Caco-2 (cell line): ENCODE measurements around the gene ALDOA. TPM values are rescaled to one million over a fixed set of nuclear protein-coding genes. Genes with fewer than 3 reads are reported as not detected.
"Not testable (repeated sequence)": the region's sequence is repeated elsewhere in the genome, so short reads cannot be mapped to it uniquely, and the experiment has no call there.

Source experiments
- BruUV-seq: library from RNA; stranded (reverse); fragments of 400-500 nt; replicated peaks from 2 replicates; lab custom pipeline; 2021; lab: Mats Ljungman, UMichigan
- CTCF ChIA-PET: fragments of 300-600 bp; sonication (Branson Sonifier 250); formaldehyde crosslinking; loops from one replicate; lab custom pipeline; 2022; ENCODE audit warnings: antibody characterized with exemption; lab: Charles Lee
- POLR2A ChIA-PET: fragments of 300-600 bp; sonication (Branson Sonifier 250); formaldehyde crosslinking; loops from one replicate; lab custom pipeline; 2022; ENCODE audit warnings: antibody characterized with exemption; lab: Charles Lee
- DNase-seq, 2 experiments: peaks; one replicate each; pipeline versions ENCODE4 v3.0.0 to v3.0.0-alpha.2; 2020 to 2022
- H3K27me3 ChIP-seq: replicated peaks from 2 replicates; pipeline ENCODE4 v1.6.0; 2011; ENCODE audit warnings: low read length; ENCODE audit not compliant: control insufficient read depth, insufficient read depth
- H3K36me3 ChIP-seq: 2 replicates; pipeline ENCODE4 v1.5.1; 2011; ENCODE audit warnings: low read length; ENCODE audit not compliant: control insufficient read depth, insufficient read depth
- H3K4me1 ChIP-seq: fragments of 250-450 bp; sonication (Bioruptor Pico); 2 replicates; pipeline ENCODE4 v1.5.1; 2020; ENCODE audit warnings: mild to moderate bottlenecking
- H3K4me3 ChIP-seq: 2 replicates; pipeline ENCODE4 v1.5.1; 2011; ENCODE audit warnings: low read depth, mild to moderate bottlenecking, control low read depth, low read length
- H3K9me3 ChIP-seq: fragments of 250-450 bp; sonication (Bioruptor Pico); 2 replicates; pipeline ENCODE4 v1.5.1; 2020; ENCODE audit warnings: mild to moderate bottlenecking, moderate library complexity
- H3K27ac Mint-ChIP-seq: one replicate; pipeline ENCODE4 v1.8.0; 2022; ENCODE audit warnings: mixed read lengths; ENCODE audit not compliant: unreplicated experiment
- H3K27me3 Mint-ChIP-seq: one replicate; pipeline ENCODE4 v1.8.0; 2022; ENCODE audit warnings: mixed read lengths; ENCODE audit not compliant: insufficient read depth, unreplicated experiment
- H3K36me3 Mint-ChIP-seq: one replicate; pipeline ENCODE4 v1.8.0; 2022; ENCODE audit warnings: mild to moderate bottlenecking, mixed read lengths; ENCODE audit not compliant: insufficient read depth, unreplicated experiment
- H3K4me1 Mint-ChIP-seq: one replicate; pipeline ENCODE4 v1.8.0; 2022; ENCODE audit warnings: low read depth, mixed read lengths; ENCODE audit not compliant: unreplicated experiment
- H3K4me3 Mint-ChIP-seq: one replicate; pipeline ENCODE4 v1.8.0; 2022; ENCODE audit warnings: mild to moderate bottlenecking, moderate library complexity, mixed read lengths; ENCODE audit not compliant: unreplicated experiment
- H3K9me3 Mint-ChIP-seq: one replicate; pipeline ENCODE4 v1.8.0; 2022; ENCODE audit warnings: mixed read lengths; ENCODE audit not compliant: unreplicated experiment
- CTCF ChIP-seq, 2 experiments: fragments of 200-600 bp in 1 of 2; IDR thresholded peaks; 1 replicate in 1 of 2; 2 replicates in 1 of 2; pipeline versions ENCODE4 v1.5.1 to v1.8.0; 2011 to 2022; ENCODE audit warnings: antibody characterized with exemption in 1 of 2, control low read depth in 1 of 2, inconsistent platforms in 1 of 2, low read depth in 1 of 2, low read length in 1 of 2, mild to moderate bottlenecking in 1 of 2, moderate library complexity in 1 of 2; ENCODE audit not compliant: insufficient read depth in 1 of 2, severe bottlenecking in 1 of 2, unreplicated experiment in 1 of 2
- intact Hi-C: fragments of 100-400 bp; cut with micrococcal nuclease; formaldehyde crosslinking; loops from one replicate; pipeline ENCODE4 v1.10.0; 2022; ENCODE audit not compliant: unreplicated experiment
- total RNA-seq: library from RNA; stranded (reverse); gene quantifications from 2 replicates; pipeline ENCODE4 v1.2.3, GENCODE V29; 2022

ALDOA gene
- total RNA-seq, 1 experiment from 2014 or later = 675 TPM

GRCh38 chr16:30017277-30017656, 48.3 kb upstream of the ALDOA start:
- POLR2A ChIA-PET = no interaction called here
- DNase-seq = no peak
- Histone ChIP-seq H3K9me3 (no peaks in the 10 kb centered on the region), H3K4me1 (no peaks in the 10 kb centered on the region), H3K36me3 (no peaks in the 10 kb centered on the region), H3K27me3 (no peaks in the 10 kb centered on the region), H3K4me3 (no peak overlapping the region)
- CTCF ChIA-PET = interaction anchor here (0.6 kb wide), 1 partner anchor 34 kb away, joined by 4 read pairs; no protein-coding TSS in a partner anchor
- TF ChIP-seq CTCF (IDR thresholded peaks at IDR 0.05; ENCODE audit: insufficient read depth in 1 of 2, low read depth in 1 of 2, low read length in 1 of 2, severe bottlenecking in 1 of 2, unreplicated experiment in 1 of 2) = no peak
- BruUV-seq = no TSS peak
- Mint-ChIP-seq H3K4me1 (no peaks in the 10 kb centered on the region), H3K27me3 (no peaks in the 10 kb centered on the region), H3K4me3 (no peak overlapping the region), H3K27ac (no peak overlapping the region), H3K9me3 (no peaks in the 10 kb centered on the region), H3K36me3 (peaks cover 7% of the 10 kb centered on the region)
- intact Hi-C loops = no loop called here

- H3K4me1 Mint-ChIP-seq, H3K4me3 Mint-ChIP-seq, H3K36me3 ChIP-seq, H3K27ac Mint-ChIP-seq, intact Hi-C loops, H3K9me3 ChIP-seq, H3K36me3 Mint-ChIP-seq, H3K4me3 ChIP-seq, H3K27me3 Mint-ChIP-seq, BruUV-seq, H3K9me3 Mint-ChIP-seq, H3K4me1 ChIP-seq, POLR2A ChIA-PET, DNase-seq, H3K27me3 ChIP-seq: not testable (repeated sequence)
- CTCF ChIA-PET = interaction anchor here (0.6 kb wide), 2 partner anchors 14 to 34 kb away, joined by 3 to 4 read pairs; no protein-coding TSS in a partner anchor
Observed at GRCh38 chr16:30017937-30018336, 47.6 kb upstream of the ALDOA start.

DNA sequence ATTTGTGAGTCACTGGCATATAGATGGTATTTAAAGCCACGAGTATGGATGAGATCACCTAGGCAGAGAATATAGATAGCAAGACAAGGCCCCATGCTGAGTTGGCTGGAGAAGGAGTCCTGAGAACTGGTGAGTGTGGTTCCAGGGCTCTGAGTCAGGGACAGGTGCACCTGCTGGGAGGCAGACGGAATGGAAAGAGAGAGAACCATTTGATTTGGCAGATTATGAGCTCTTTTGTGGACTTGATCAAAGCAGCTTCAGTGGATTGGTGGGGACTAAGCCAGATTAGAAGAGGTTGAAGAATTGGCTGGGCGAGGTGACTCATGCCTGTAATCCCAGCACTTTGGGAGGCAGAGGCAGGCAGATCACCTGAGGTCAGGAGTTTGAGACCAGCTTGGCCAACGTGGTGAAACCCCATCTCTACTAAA, 46.8 kb upstream of the ALDOA start:
- Histone ChIP-seq H3K36me3 (no peaks in the 10 kb centered on the region), H3K4me1 (no peaks in the 10 kb centered on the region), H3K4me3 (no peak overlapping the region), H3K27me3 (no peaks in the 10 kb centered on the region), H3K9me3 (no peaks in the 10 kb centered on the region)
- intact Hi-C loops = no loop called here
- H3K9me3 Mint-ChIP-seq = no peaks in the 10 kb centered on the region
- no peak for DNase-seq
- no peaks in the 10 kb centered on the region for H3K27me3 Mint-ChIP-seq
- ChIA-PET CTCF (no interaction called here), POLR2A (no interaction called here)
- H3K36me3 Mint-ChIP-seq = peaks cover 7% of the 10 kb centered on the region
- TF ChIP-seq CTCF (IDR thresholded peaks at IDR 0.05; ENCODE audit: insufficient read depth in 1 of 2, low read depth in 1 of 2, low read length in 1 of 2, severe bottlenecking in 1 of 2, unreplicated experiment in 1 of 2) = no peak
- H3K4me1 Mint-ChIP-seq = no peaks in the 10 kb centered on the region
- H3K27ac Mint-ChIP-seq = no peak overlapping the region
- no peak overlapping the region for H3K4me3 Mint-ChIP-seq
- no TSS peak for BruUV-seq

GRCh38 chr16:30022887-30023286, 42.7 kb upstream of the ALDOA start, which contains the start of gene C16orf92:
TSS of gene C16orf92 (plus strand) at chr16:30023198. CDS start at chr16:30023341, 143 bp downstream.
- Histone ChIP-seq H3K27me3 (no peaks in the 10 kb centered on the region), H3K36me3 (no peaks in the 10 kb centered on the region), H3K9me3 (no peaks in the 10 kb centered on the region), H3K4me3 (no peak within 1 kb of the TSS), H3K4me1 (no peaks in the 10 kb centered on the region)
- peaks cover 8% of the 10 kb centered on the region for H3K27me3 Mint-ChIP-seq
- ChIA-PET CTCF (no interaction called here), POLR2A (no interaction called here)
- H3K4me1 Mint-ChIP-seq = peaks cover 4% of the 10 kb centered on the region
- TF ChIP-seq CTCF (IDR thresholded peaks at IDR 0.05; ENCODE audit: insufficient read depth in 1 of 2, low read depth in 1 of 2, low read length in 1 of 2, severe bottlenecking in 1 of 2, unreplicated experiment in 1 of 2) = no peak
- peaks cover 7% of the 10 kb centered on the region for H3K36me3 Mint-ChIP-seq
- intact Hi-C loops = loop anchor here (10.0 kb wide), 1 partner anchor 128 kb away; the partner anchor contains the start of gene SEZ6L2
- no peak within 1 kb of the TSS for H3K4me3 Mint-ChIP-seq
- no peak within 1 kb of the TSS for H3K27ac Mint-ChIP-seq
- no peak for DNase-seq
- no peaks in the 10 kb centered on the region for H3K9me3 Mint-ChIP-seq
- BruUV-seq = no TSS peak
